OCI-LY1 (cell line): ENCODE data around the gene UBE2V1.

Experiments
- H2AFZ ChIP-seq: fragments of 200-600 bp; sonication (generic), shearing (Covaris generic); 2 replicates; pipeline ENCODE4 v1.6.0; 2014; ENCODE audit warnings: antibody characterized with exemption, mild to moderate bottlenecking, low read length
- H3F3A ChIP-seq: fragments of 200-600 bp; sonication (generic), shearing (Covaris generic); 2 replicates; pipeline ENCODE4 v1.6.0; 2014; ENCODE audit warnings: mild to moderate bottlenecking, antibody characterized with exemption, low read length, moderate library complexity; ENCODE audit not compliant: insufficient read depth
- H3K27ac ChIP-seq: fragments of 200-600 bp; sonication (generic); 2 replicates; pipeline ENCODE4 v1.5.1; 2014; ENCODE audit warnings: low read length, mixed run types, mild to moderate bottlenecking, low read depth; ENCODE audit not compliant: poor library complexity, severe bottlenecking
- H3K27me3 ChIP-seq: fragments of 200-600 bp; sonication (generic); 2 replicates; pipeline ENCODE4 v1.6.0; 2014; ENCODE audit warnings: antibody characterized with exemption, mild to moderate bottlenecking, low read length, moderate library complexity; ENCODE audit not compliant: insufficient read depth
- H3K36me3 ChIP-seq: fragments of 200-600 bp; sonication (generic); 2 replicates; pipeline ENCODE4 v1.6.1; 2014; ENCODE audit warnings: mild to moderate bottlenecking, antibody characterized with exemption, low read length, moderate library complexity, mixed read lengths; ENCODE audit not compliant: insufficient read depth
- H3K4me1 ChIP-seq: fragments of 200-600 bp; sonication (generic); 2 replicates; pipeline ENCODE4 v1.5.1; 2014; ENCODE audit warnings: mild to moderate bottlenecking, low read length, moderate library complexity; ENCODE audit not compliant: insufficient read depth, severe bottlenecking
- H3K4me2 ChIP-seq: fragments of 200-600 bp; sonication (generic), shearing (Covaris generic); 2 replicates; pipeline ENCODE4 v1.6.1; 2014; ENCODE audit warnings: low read length
- H3K4me3 ChIP-seq: fragments of 200-600 bp; sonication (generic); 2 replicates; pipeline ENCODE4 v1.5.1; 2014; ENCODE audit warnings: low read length, low read depth, mild to moderate bottlenecking, mixed read lengths; ENCODE audit not compliant: poor library complexity, severe bottlenecking
- H3K79me2 ChIP-seq: fragments of 200-600 bp; shearing (Covaris generic); 2 replicates; pipeline ENCODE4 v1.6.1; 2016; ENCODE audit warnings: mixed run types, low read length, mixed read lengths; ENCODE audit not compliant: insufficient read depth
- H3K9ac ChIP-seq: fragments of 200-600 bp; sonication (generic), shearing (Covaris generic); 2 replicates; pipeline ENCODE4 v1.6.1; 2014; ENCODE audit warnings: mild to moderate bottlenecking, low read length, mixed read lengths
- H3K9me2 ChIP-seq: fragments of 200-600 bp; sonication (generic), shearing (Covaris generic); 2 replicates; pipeline ENCODE4 v1.6.1; 2014; ENCODE audit warnings: low read depth, mild to moderate bottlenecking, low read length, mixed read lengths
- H3K9me3 ChIP-seq: fragments of 200-600 bp; shearing (Covaris generic); 2 replicates; pipeline ENCODE4 v1.6.1; 2014; ENCODE audit warnings: low read length, mixed read lengths
- H4K20me1 ChIP-seq: fragments of 200-600 bp; sonication (generic), shearing (Covaris generic); 2 replicates; pipeline ENCODE4 v1.6.0; 2016; ENCODE audit warnings: mild to moderate bottlenecking, low read length; ENCODE audit not compliant: insufficient read depth
- CTCF ChIP-seq: fragments of 200-600 bp; sonication (generic), shearing (Covaris generic); IDR thresholded peaks from 2 replicates; pipeline ENCODE4 v1.5.1; 2017; ENCODE audit warnings: mild to moderate bottlenecking, antibody characterized with exemption, low read length, moderate library complexity, mixed read lengths
- EZH2 ChIP-seq: fragments of 200-600 bp; sonication (generic), shearing (Covaris generic); IDR thresholded peaks from 2 replicates; pipeline ENCODE4 v1.8.0; 2017; ENCODE audit warnings: borderline replicate concordance, mixed run types, mild to moderate bottlenecking, antibody characterized with exemption, low read length, moderate library complexity, mixed read lengths

UBE2V1 gene

GRCh38 chr20:50130356-50130723 is 17.4 kb upstream of the UBE2V1 start:
- Histone ChIP-seq H3F3A (no peaks in the 10 kb centered on the region), H3K79me2 (no peaks in the 10 kb centered on the region), H3K9ac (no peak overlapping the region), H3K27me3 (no peaks in the 10 kb centered on the region), H3K4me1 (no peaks in the 10 kb centered on the region), H3K9me3 (no peaks in the 10 kb centered on the region), H4K20me1 (no peaks in the 10 kb centered on the region), H3K9me2 (no peaks in the 10 kb centered on the region), H3K27ac (no peak overlapping the region), H3K4me2 (no peak overlapping the region), H2AFZ (no peak overlapping the region), H3K4me3 (no peak overlapping the region), H3K36me3 (peaks cover 63% of the 10 kb centered on the region; the same call in 1 of the 2 replicates)
- TF ChIP-seq EZH2 (no peak), CTCF (no peak)

GRCh38 chr20:50129662-50130355 is 16.9 kb upstream of the UBE2V1 start:
- Histone ChIP-seq H3K27me3 (no peaks in the 10 kb centered on the region), H3K4me1 (no peaks in the 10 kb centered on the region), H3K4me2 (no peak overlapping the region), H3F3A (no peaks in the 10 kb centered on the region), H3K9me2 (no peaks in the 10 kb centered on the region), H3K9ac (no peak overlapping the region), H4K20me1 (no peaks in the 10 kb centered on the region), H3K27ac (no peak overlapping the region), H3K9me3 (no peaks in the 10 kb centered on the region), H2AFZ (no peak overlapping the region), H3K4me3 (no peak overlapping the region), H3K79me2 (no peaks in the 10 kb centered on the region), H3K36me3 (peaks cover 69% of the 10 kb centered on the region; the same call in 1 of the 2 replicates)
- no peak for TF ChIP-seq EZH2

- H3K9me2 ChIP-seq: no peaks in the 10 kb centered on the region
- no peak overlapping the region for H3K4me3 ChIP-seq
- no peaks in the 10 kb centered on the region for H3K79me2 ChIP-seq
- no peak overlapping the region for H2AFZ ChIP-seq
- no peaks in the 10 kb centered on the region for H3K27me3 ChIP-seq
- H3K4me2 ChIP-seq: no peak overlapping the region
- H3K27ac ChIP-seq: no peak overlapping the region
- H3F3A ChIP-seq: no peaks in the 10 kb centered on the region
- H4K20me1 ChIP-seq: no peaks in the 10 kb centered on the region
- no peak overlapping the region for H3K9ac ChIP-seq
- H3K36me3 ChIP-seq: peaks cover 68% of the 10 kb centered on the region; the same call in 1 of the 2 replicates
- H3K9me3 ChIP-seq: no peaks in the 10 kb centered on the region
- TF ChIP-seq EZH2: no peak
- TF ChIP-seq CTCF: no peak
- H3K4me1 ChIP-seq: no peaks in the 10 kb centered on the region
Observed at GRCh38 chr20:50128520-50128905, 15.6 kb upstream of the UBE2V1 start.
